KG1 (cell line): Measurements from ENCODE around the gene ATP9B.
"Not testable (repeated sequence)": the region's sequence is repeated elsewhere in the genome, so short reads cannot be mapped to it uniquely, and the experiment has no call there.

Experiments used
- DNase-seq: peaks from one replicate; lab custom pipeline; 2025; lab: John Stamatoyannopoulos, UW

The ATP9B gene

DNA sequence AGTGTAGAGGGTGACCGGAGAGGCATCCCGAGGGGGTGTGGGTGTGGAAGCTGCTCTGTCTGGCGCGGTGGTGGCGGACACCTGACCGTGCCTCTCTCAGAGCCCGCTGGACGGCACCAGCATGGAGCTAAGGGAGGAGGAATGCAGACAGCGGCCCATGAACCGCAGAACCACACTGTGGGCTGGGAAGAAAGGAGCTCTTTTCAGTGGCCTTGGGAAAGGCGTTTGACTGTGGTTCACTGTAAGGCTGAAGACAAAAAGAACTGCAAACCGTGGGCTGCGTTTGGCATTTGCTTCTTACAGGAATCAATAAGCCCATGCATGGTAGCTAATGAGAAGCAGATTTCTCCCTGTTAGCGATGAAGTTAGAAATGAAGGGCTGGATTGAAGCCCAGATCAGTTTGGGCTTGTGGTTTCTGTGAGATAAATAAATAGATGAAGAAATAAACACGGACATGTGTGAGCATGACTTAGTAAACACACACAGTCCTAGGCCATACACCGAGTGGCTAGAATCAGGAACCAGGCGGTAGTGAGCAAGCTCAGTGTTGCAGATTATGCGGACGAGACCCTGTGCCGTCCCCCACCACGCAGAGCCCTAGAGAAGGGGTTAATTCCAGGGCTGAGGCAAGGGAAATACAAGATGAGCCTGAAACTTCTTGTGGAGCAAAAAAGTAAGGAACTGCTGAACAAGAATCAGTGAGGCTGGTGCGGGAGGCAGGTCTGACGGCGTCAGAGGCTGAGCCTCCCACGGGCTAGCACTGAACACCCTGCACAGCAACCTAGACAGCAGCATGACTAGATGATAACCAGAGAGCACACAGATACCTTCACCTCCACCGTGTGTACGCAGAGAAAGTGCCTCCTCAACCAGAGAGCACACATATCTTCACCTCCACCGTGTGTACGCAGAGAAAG is 297.2 kb downstream of the ATP9B start:
- DNase-seq, result no peak

DNA sequence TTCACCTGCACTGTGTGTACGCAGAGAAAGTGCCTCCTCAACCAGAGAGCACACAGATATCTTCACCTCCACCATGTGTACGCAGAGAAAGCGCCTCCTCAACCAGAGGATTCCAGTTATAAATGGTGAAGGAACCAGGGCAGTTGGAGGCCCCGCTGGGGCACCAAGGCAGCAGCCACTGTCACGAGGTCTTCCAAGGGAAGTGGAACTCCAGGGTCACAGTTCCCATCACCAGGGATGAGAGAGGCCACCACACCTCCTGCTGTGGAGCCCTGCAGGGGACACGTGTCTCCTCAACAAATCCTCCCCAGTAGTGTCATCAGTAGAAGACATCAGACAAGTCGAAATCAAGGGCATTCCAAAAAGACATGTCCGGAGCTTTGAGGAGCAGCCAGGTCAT is 298.3 kb downstream of the ATP9B start:
- no peak for DNase-seq

DNA sequence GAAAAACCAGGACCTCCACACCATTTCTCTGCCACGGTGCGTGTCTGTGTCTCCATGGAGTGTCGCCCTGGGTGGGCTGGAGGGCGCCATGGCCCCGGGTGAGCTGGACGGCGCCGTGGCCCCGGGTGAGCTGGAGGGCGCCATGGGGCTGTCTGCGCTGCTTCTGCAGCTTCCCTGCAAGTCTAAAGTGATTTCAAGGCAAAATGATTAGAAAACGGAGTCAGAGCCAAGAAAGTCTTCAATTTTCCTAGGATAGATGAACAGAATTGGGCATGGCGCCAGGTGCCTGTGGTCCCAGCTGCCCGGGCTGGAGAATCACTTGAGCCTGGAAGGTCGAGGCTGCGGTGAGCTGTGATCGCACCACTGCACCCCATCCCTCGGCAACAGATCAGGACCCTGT is 298.8 kb downstream of the ATP9B start:
- DNase-seq, result no peak

DNA sequence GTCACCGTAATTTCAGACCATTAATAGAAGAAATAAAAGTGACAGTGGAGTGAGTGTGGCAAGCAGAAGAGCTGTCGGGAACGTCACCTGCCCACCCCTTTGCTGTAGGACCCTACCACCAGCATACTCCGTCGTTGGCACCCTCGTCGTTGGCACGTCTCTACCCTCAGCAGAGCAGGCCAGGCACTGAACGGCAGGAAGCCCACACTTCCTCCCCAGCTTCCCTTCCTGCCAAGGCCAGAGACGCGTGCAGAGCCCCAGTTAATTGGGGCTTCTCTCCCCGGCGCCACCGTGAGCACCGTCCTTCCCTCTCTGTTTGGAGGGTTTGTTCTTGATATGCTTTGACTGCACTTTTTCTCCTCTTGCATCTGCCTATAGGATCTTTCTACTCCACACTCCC is 299.5 kb downstream of the ATP9B start:
- peak; percentile 50 for DNase-seq

DNA sequence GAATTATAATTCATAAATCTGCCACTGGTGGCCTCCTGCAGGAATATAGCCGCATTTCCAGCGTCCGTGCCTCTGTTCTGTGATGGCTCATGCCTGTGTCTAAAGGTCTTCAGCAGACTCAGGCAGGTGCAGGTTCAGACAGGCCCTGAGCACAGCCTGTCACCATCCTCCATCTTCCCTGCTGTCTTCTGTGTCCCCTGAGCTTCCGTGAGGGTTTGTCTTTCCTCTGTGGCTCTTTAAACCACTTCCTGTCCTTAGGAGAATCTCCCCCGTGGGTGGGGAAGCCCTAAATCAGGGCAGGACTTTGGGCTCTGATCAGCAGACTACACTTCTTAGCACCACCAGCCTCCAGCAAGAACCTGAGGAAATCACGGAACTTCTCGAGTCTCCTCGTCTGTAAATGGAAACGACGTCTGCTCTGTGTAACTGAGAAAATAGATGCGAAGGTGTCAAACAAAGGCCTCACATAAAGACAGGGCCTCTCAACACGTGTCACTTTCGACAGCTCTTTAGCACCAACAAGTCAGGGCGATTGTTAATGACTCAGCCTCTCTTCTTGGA is 302.4 kb downstream of the ATP9B start:
- DNase-seq, result no peak

DNA sequence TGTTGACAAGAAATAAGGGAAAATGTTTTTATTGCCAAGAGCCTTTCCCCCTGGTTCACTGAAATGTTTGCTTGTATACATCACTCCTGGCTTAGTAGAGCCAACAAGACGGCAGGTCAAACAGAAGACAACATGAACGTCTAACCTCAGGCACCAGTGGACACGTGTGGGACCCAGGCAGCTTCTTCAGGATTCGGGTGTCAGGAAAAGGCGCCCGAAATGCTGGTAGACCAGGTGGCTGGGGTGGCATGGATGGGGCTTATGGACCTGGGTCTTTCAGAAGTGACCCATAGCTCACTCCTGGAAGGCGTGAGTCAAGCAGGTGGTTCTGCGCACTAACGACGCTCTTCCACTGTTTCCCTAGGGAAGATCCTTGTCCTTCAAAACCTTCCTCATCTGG is 303.3 kb downstream of the ATP9B start:
- no peak for DNase-seq

DNA sequence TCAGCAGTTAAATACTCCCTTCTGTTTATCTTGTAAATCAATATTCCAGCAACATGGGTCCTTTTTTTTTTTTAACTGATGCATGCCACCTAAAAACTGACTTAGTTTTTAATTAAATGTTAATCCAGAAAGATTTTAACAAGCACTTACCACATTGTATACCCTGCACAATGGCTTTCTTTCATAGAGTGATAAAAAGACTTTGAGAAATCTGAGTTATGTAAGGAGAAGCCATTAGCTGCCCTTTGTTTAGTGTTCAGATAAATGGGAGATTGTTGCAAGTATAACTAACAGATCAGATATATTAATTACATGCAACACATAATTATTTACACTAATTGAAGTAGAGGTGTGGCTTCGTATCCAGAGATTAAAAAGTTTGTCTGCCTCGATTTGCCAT is 303.8 kb downstream of the ATP9B start:
- DNase-seq, result no peak

DNA sequence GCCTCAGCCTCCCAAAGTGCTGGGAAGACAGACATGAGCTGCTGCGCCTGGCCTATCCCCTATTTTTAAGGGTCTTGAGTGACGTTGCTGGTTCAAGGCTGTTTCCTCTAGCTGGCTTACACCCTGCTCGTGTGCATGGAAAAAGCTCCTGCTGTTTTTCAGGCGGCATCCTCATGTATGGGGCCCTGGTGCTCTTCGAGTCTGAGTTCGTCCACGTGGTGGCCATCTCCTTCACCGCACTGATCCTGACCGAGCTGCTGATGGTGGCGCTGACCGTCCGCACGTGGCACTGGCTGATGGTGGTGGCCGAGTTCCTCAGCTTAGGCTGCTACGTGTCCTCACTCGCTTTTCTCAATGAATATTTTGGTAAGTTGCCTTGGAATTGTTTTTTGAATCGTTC is 304.5 kb downstream of the ATP9B start:
- no peak for DNase-seq

DNA sequence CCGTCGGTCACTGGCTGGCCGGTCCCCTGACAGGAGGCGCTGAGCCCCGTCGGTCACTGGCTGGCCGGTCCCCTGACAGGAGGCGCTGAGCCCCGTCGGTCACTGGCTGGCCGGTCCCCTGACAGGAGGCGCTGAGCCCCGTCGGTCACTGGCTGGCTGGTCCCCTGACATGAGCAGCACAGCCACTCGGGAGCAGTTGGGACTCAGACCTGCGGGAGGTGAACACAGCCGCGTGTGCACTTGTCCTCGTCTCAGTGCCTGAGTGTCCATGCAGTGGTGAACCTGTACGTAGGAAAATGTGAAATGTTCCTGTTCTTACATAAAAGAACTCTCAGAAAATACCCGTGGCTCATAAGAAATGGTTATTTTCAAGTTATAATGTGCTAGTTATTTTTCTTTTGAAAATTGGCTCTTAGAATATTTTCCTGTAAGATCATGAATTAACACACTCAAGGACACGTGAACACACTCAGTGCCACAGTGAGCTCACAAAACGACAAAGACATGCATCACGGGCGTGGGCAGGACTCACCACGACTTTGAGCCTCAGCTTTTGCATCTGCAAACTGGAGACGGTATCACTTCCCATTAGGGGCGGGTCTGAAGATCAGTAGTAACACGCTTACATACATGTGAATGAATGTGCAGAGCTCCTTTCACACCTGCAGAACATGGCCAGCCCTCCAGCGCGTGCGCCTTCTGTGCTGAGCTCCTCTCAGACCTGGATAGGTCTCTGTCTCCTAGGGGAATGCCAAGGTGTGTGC is 305.4 kb downstream of the ATP9B start:
- DNase-seq, result no peak

DNA sequence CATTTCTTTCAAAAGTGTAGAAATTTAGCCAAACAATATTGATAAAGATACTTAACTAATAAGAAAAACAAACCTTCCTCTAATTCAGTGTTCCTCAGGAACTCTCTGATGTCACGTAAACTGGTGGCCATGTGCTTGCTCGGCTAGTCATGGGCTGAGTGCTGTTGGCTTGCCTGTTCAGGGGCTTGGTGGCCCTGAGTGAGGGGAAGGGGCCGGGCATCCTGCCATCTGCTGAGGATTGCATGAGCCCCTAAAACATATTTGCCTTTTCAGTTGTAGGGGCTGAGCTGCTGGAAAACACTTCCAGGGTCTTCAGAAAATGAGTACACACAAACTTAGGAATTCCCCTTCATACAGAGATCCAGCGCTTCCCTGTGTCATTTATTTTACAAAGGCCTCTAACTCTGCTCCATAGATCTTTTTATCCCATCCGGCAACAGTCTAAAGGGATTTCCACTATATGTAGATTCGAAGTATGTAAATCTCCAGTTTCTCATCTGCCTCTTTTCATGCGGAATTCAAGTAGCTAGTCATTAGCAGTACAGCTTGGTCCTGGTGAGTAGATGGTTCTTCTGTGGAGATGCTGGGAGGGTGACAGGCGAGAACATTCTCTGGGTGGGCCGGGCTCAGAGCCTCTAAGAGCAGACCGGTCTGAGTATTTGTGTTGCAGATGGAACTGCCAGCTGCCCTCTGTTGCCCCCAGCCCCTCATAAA is 306.4 kb downstream of the ATP9B start:
- DNase-seq, result no peak

DNA sequence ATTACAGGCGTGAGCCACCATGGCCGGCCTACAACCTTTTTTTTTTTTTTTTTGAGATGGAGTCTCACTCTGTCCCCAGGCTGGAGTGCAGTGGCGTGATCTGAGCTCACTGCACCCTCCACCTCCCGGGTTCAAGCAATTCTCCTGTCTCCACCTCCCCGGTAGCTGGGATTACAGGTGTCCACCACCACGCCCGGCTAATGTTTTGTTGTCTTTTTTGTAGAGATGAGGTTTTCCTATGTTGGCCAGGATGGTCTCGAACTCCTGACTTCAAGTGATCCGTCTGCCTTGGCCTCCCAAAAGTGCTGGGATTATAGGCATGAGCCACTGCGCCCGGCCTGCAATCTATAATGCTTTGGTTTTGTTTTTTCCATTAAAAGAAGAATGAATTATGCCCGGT is 307.5 kb downstream of the ATP9B start:
- not testable (repeated sequence) for DNase-seq

DNA sequence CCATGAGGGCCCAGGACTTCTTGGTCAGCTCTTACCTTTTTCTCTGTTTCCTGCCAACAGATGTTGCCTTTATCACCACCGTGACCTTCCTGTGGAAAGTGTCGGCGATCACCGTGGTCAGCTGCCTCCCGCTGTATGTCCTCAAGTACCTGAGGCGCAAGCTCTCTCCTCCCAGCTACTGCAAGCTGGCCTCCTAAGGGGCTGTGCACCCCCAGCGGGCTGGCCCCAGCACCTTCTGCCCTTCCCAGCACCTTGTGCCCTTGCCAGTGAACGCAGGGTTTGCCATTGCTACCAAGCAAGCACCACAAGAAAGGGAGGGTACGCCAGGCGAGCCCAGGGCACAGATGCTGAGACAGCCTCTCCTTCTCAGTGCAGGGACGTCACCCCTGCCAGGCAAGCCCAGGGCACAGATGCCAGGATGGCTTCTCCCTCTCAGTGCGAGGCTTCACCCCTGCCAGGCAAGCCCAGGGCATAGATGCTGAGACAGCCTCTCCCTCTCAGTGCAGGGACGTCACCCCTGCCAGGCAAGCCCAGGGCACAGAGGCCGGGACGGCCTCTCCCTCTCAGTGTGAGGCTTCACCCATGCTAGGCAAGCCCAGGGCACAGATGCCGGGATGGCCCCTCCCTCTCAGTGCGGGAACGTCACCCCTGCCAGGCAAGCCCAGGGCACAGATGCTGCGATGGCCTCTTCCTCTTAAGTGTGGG is 308.1 kb downstream of the ATP9B start:
- DNase-seq, result no peak

DNA sequence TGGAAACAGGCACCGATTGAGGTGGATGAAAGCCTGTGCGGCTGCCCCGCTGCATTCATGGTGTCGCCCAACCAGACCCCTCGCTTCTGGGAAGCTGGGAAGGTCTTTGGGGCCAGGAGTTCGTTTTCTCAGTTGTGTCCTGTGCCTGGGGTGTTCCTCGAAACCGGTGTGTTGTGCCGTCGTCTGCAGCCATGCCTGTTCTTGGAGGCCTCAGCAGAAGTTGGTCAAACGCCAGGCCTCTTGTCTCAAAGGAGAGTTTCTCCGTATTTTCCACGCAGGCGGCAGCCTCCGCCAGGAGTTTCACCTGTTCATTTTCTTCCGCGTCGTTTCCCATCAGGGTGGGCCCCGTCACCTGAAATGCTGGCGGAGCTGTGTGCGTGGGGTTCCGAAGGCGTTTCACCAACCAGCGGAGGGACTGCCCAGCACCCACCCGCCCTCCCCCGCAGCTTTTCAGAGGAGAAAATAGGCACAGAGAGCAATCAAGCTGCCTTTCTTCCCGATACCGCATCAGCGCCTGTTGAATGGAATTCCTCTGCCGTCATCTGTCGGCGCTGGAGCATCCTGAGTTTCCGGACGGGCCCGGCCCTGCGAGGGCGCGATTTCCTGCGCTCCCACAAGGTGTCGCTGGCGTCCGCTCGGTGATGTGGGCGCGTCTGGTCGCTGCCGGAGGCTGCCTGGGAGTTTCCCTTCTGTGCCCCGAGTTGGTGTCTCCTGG is 309.5 kb downstream of the ATP9B start:
- DNase-seq, result no peak

DNA sequence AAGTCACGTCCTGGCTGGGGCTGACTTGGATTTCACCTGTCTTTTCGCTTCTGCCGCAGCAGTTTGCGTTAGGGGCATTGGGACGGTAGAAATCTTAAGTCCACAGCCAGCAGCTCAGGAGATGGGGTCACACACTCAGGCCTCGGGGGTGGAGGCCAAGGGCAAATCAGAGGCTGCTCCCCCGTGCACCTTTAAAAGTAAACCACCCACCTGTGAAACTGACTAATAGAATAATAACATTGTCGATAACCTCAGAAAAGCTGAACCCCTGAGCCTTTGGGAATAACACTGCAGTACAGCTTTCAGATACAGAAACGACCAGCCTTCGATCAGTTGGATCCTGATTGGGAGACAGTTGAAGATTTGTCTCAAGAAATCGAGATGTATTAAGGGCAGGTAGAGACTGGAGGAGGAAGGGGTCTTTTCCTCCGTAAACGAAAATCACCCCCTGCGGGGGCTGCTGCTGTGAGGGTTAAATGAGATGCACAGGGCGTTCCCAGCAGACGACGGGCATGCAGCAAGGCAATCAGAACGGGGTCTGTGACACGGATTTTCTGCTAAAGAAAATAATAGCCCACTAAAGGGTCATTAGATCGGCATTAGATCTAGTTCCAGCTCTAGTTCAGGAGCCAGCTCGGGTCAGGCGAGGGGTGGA is 310.2 kb downstream of the ATP9B start:
- no peak for DNase-seq

DNA sequence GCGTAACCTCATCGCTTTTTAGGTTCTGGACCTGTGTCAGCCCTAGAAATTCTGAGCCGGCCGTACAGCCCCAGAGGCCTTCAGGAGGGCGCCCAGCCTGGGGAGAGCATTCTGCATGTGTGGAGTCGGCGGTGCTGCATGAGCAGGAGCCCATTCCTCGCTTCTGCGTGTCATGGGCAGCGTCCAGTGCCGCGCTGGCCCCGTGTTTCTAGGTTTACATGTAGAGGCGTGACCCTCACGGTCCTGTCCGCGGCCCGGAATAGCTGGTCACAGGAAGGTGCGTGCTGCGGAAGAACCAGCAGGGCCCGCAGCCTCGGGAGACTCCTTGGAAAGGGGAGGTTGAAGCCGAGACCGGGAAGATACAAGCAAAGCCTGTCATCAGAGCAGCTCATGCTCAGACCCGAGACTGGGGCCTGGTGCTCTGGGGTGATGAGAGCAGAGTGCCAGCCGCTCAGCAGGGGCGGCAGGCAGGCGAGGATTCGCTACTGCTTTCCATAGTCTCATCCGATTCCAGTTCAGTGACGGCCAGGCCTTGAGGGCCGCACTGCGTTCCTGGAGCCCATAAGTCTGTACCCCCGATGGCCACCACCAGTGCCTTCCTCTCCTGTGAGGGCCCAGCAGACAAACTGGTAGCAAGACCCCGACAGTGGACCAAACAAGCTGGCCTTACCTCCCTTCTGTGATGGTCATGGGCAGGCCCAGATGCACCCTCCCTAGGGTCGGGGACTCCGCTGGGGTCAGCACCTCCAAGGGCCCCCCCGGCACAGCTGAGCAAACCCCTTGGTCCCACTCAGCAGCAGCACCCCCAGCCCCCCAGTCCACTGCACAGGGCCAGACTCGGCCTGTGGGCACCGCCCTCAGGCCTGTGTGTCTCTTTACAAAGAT is 311.0 kb downstream of the ATP9B start:
- no peak for DNase-seq

DNA sequence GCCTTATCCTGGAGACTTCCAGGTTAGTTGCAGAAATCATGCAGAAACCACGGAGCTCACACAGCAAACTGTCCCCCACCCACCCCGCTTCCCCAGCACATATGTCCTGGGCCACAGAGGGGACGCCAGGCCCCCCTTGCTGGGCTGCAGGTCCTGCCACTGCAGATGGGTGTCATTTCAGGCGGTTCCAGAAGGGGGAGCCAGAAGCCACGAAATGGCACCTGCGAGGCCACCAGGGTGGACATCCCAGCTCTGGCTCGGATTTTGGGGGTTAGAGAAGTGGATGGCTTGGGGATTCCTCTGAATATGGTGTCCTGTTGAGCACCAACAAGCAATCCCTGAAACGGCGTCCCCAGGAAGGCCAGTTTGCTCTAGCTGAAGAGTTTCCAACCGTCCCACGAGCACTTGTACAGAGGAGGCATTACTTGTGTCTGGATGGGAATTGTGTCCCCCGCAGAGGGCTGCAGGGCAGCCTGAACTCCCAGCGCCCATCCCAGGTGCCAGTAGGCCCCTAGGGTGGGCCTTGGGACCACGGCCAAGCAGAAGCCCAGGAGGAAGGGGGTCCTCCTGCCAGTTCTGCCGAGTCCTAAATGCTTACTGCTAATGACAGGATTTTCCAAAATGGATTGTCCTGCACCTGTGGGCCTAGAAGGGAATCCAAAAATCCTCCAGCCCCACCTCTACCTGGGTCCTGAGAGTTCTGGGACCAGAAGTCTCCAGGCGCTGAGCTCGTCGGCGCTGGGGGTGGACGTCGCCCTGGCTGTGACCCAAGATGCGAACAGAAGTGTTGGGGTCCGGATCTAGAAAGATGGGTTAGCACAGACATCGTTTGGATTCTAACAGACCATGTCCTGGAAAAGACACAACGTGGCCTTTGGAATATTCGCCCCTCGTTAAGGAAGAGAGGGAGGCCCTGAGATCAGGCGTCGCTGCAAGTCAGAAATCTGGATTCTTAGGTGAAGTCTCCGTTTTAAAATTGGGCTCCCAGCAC is 311.9 kb downstream of the ATP9B start:
- peak; percentile 65 for DNase-seq

DNA sequence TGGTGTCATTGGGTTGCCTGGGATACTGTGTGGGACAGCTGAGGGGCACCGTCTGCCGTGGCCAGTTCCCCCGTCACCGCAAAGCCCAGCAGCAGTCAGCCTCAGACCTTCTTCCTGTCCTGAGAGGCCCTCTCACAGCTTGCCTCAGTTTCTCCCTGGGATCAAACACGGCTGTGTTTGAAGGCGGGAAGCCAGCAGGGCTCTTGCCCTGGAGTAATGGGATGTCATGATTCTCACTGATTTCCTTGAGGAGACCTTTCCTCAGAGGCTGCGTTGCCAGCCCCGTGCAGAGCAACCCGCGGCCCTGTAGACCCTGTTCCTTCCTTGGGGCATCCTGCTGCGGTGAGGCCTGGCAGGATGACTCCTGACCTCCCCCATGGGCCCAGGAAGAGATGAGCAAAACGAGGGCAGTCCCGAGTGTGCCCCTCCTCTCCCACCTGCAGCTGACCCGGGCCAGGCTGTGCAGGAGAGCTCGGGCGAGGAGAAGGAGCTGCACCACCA is 312.7 kb downstream of the ATP9B start:
- DNase-seq, result no peak
